K562 (cell line): ENCODE data around the gene CTXN3. TPM values are rescaled to one million over a fixed set of nuclear protein-coding genes. Genes with fewer than 3 reads are reported as not detected.
"Not testable (repeated sequence)": the region's sequence is repeated elsewhere in the genome, so short reads cannot be mapped to it uniquely, and the experiment has no call there.

Source experiments
- ATAC-seq: fragments of 200-7000 bp; cut with Tn5 transposase; 3 replicates; pipeline ENCODE4 v1.9.1; 2020; ENCODE audit warnings: moderate library complexity
- BruUV-seq: library from RNA; stranded (reverse); fragments of 400-500 nt; replicated peaks from 2 replicates; lab custom pipeline; 2021; lab: Mats Ljungman, UMichigan
- CTCF ChIA-PET: fragments of 300-600 bp; formaldehyde crosslinking; extraction: SDS; loops from one replicate; lab custom pipeline; 2021; ENCODE audit warnings: low intra/inter-chr PET ratio; lab: Yijun Ruan, JAX
- POLR2A ChIA-PET: fragments of 300-600, 350-650 bp; sonication (Branson Sonifier 250); formaldehyde crosslinking; extraction: SDS; loops from one replicate; lab custom pipeline; 2021; ENCODE audit warnings: antibody characterized with exemption, inconsistent platforms; lab: Yijun Ruan, JAX
- DNase-seq, 4 experiments: peaks; one replicate each; pipeline versions ENCODE4 v3.0.0 to v3.0.0-alpha.2; 2011 to 2018; ENCODE audit warnings: low spot score in 3 of 4, mixed read lengths in 3 of 4; ENCODE audit errors: extremely low read depth in 1 of 4
- FAIRE-seq: peaks from 2 replicates; lab custom pipeline; 2011; peaks lifted over from hg19 to GRCh38; lab: Jason Lieb, UNC
- H2AFZ ChIP-seq: 2 replicates; pipeline ENCODE4 v1.6.0; 2011; ENCODE audit warnings: low read depth, low read length, control low read depth, inconsistent platforms
- H3K27ac ChIP-seq: fragments of 200-600 bp; 3 replicates; pipeline ENCODE4 v1.8.0; 2011; ENCODE audit warnings: low read depth, mild to moderate bottlenecking, control low read depth, inconsistent platforms, low read length, moderate library complexity, mixed read lengths; ENCODE audit errors: extremely low read depth
- H3K27me3 ChIP-seq, 2 experiments: fragments of 300-600 bp in 1 of 2; 2 replicates in 1 of 2; 3 replicates in 1 of 2; pipeline versions ENCODE4 v1.6.0 to v1.8.0; 2011; ENCODE audit warnings: inconsistent platforms in 2 of 2, low read length in 2 of 2, mild to moderate bottlenecking in 1 of 2, mixed read lengths in 1 of 2, moderate library complexity in 1 of 2; ENCODE audit not compliant: control insufficient read depth in 2 of 2, insufficient read depth in 2 of 2
- H3K36me3 ChIP-seq: fragments of 300-600 bp; 3 replicates; pipeline ENCODE4 v1.8.0; 2011; ENCODE audit warnings: mild to moderate bottlenecking, low read length, inconsistent platforms; ENCODE audit not compliant: control insufficient read depth, insufficient read depth
- H3K4me1 ChIP-seq, 2 experiments: fragments of 200-600 bp in 1 of 2; replicated peaks in 1 of 2; 2 replicates in 1 of 2; 3 replicates in 1 of 2; pipeline versions ENCODE4 v1.5.1 to v1.8.0; 2011; ENCODE audit warnings: inconsistent platforms in 2 of 2, low read length in 2 of 2, mild to moderate bottlenecking in 1 of 2, mixed read lengths in 1 of 2, moderate library complexity in 1 of 2; ENCODE audit not compliant: control insufficient read depth in 2 of 2, insufficient read depth in 2 of 2
- H3K4me2 ChIP-seq: 2 replicates; pipeline ENCODE4 v1.6.1; 2011; ENCODE audit warnings: low read length, control low read depth, inconsistent platforms, mixed read lengths; ENCODE audit not compliant: insufficient read depth
- H3K4me3 ChIP-seq: fragments of 200-600 bp; sonication (generic), shearing (Covaris generic); 2 replicates; pipeline ENCODE4 v1.5.1; 2016; ENCODE audit warnings: control low read depth, inconsistent platforms
- H3K79me2 ChIP-seq: fragments of 200-600 bp; 3 replicates; pipeline ENCODE4 v1.8.0; 2011; ENCODE audit warnings: low read length, inconsistent platforms; ENCODE audit not compliant: control insufficient read depth, insufficient read depth
- H3K9ac ChIP-seq, 2 experiments: 2 replicates each; pipeline versions ENCODE4 v1.6.0 to v1.6.1; 2011; ENCODE audit warnings: low read depth in 2 of 2, low read length in 2 of 2, control low read depth in 1 of 2, inconsistent platforms in 1 of 2, mild to moderate bottlenecking in 1 of 2, mixed read lengths in 1 of 2; ENCODE audit not compliant: insufficient read depth in 1 of 2
- H3K9me1 ChIP-seq: one replicate; pipeline ENCODE4 v1.6.0; 2011; ENCODE audit warnings: inconsistent platforms, mild to moderate bottlenecking, low read length, moderate library complexity; ENCODE audit not compliant: control insufficient read depth, insufficient read depth
- H3K9me3 ChIP-seq: replicated peaks from 2 replicates; pipeline ENCODE4 v1.5.1; 2011; ENCODE audit warnings: low read depth, low read length, inconsistent platforms; ENCODE audit not compliant: control insufficient read depth, insufficient read depth
- H4K20me1 ChIP-seq: replicated peaks from 2 replicates; pipeline ENCODE4 v1.6.1; 2011; ENCODE audit warnings: low read length, inconsistent platforms, mixed read lengths; ENCODE audit not compliant: control insufficient read depth, insufficient read depth
- HNRNPL ChIP-seq: fragments of 200-400 bp; formaldehyde crosslinking; IDR thresholded peaks from 2 replicates; pipeline ENCODE4 v1.6.1; 2017; ENCODE audit warnings: low read depth, mild to moderate bottlenecking, low read length
- MYBL2 ChIP-seq, 2 experiments: fragments of 450-650 bp in 1 of 2; sonication (generic) in 1 of 2; formaldehyde crosslinking in 1 of 2; IDR thresholded peaks; 2 replicates each; pipeline versions ENCODE4 v1.6.1 to v1.8.1; 2017 to 2022; ENCODE audit warnings: borderline replicate concordance in 1 of 2, inconsistent platforms in 1 of 2, low read depth in 1 of 2, mild to moderate bottlenecking in 1 of 2, missing genetic modification reagents in 1 of 2, moderate library complexity in 1 of 2
- NFE2L1 ChIP-seq: fragments of 450-650 bp; IDR thresholded peaks from 2 replicates; pipeline ENCODE4 v1.6.1; 2016; ENCODE audit warnings: missing genetic modification characterization, low read depth, mild to moderate bottlenecking, missing compliant biosample characterization, moderate library complexity, borderline replicate concordance
- NRF1 ChIP-seq, 2 experiments: fragments of 450-650 bp; IDR thresholded peaks in 1 of 2; conservative IDR thresholded peaks in 1 of 2; 2 replicates each; pipeline ENCODE4 v1.6.1; 2014; ENCODE audit warnings: mild to moderate bottlenecking in 2 of 2
- POLR2G ChIP-seq: fragments of 200-400 bp; formaldehyde crosslinking; IDR thresholded peaks from 2 replicates; pipeline ENCODE4 v1.6.1; 2017; ENCODE audit warnings: low read depth, mild to moderate bottlenecking, antibody characterized with exemption, low read length, moderate library complexity
- SMAD1 ChIP-seq: fragments of 150-350 bp; IDR thresholded peaks from 2 replicates; pipeline ENCODE4 v1.6.1; 2014; ENCODE audit warnings: low read length, low read depth; ENCODE audit not compliant: partially characterized antibody
- SRSF3 ChIP-seq: fragments of 200-400 bp; formaldehyde crosslinking; IDR thresholded peaks from 2 replicates; pipeline ENCODE4 v1.6.1; 2016; ENCODE audit warnings: mild to moderate bottlenecking, low read length, moderate library complexity; ENCODE audit not compliant: insufficient read depth
- ZBTB1 ChIP-seq: sonication (generic); formaldehyde crosslinking; IDR thresholded peaks from 2 replicates; pipeline ENCODE4 v1.8.1; 2023; ENCODE audit warnings: missing genetic modification reagents, low read depth, mild to moderate bottlenecking, borderline replicate concordance
- ZNF324 ChIP-seq: fragments of 250-450 bp; sonication (Bioruptor Pico); IDR thresholded peaks from 2 replicates; pipeline ENCODE4 v1.4.0; 2020; ENCODE audit warnings: mild to moderate bottlenecking
- WGBS: fragments of 100-300 bp; shearing (Covaris generic); methylation state at CpG from one replicate; pipeline ENCODE4 v1.1.6; 2016; ENCODE audit warnings: low coverage, mixed read lengths; ENCODE audit not compliant: insufficient coverage; ENCODE audit errors: missing lambda C conversion rate; 5-methylcytosine and 5-hydroxymethylcytosine counted together
- in situ Hi-C: fragments of 300-500 bp; cut with MboI; formaldehyde crosslinking; loops from 4 replicates; pipeline ENCODE4 v1.15.0; 2018; ENCODE audit warnings: inconsistent platforms, mixed read lengths
- intact Hi-C: fragments of 100-400 bp; cut with micrococcal nuclease; formaldehyde crosslinking; loops from 2 replicates; pipeline ENCODE4 v1.14.2; 2022
- polyA plus RNA-seq, 8 experiments: library from polyadenylated mRNA; depleted of rRNA in 4 of 8; stranded (reverse) in 5 of 8; unstranded in 3 of 8; fragments of >200 nt; fragmentation: Nextera tagmentation in 2 of 8; fragmentation: Illumina TruSeq in 1 of 8; extraction: Ambion mirVana in 2 of 8; extraction: Trizol in 1 of 8; gene quantifications; 2 replicates each; pipeline versions ENCODE4 v1.2.1 to v1.2.3, GENCODE V29; 2011 to 2014; ENCODE audit warnings: inconsistent platforms in 1 of 8, missing spikeins in 1 of 8
- total RNA-seq, 7 experiments: library from RNA; depleted of rRNA in 6 of 7; stranded (reverse); fragments of >200 nt in 6 of 7; fragmentation: Illumina TruSeq in 2 of 7; extraction: Trizol in 2 of 7; gene quantifications; 2 replicates each; pipeline versions ENCODE4 v1.2.1 to v1.2.3, GENCODE V29; 2011 to 2021; ENCODE audit warnings: low replicate concordance in 1 of 7

The CTXN3 gene
- total and polyA plus RNA-seq, 9 of the 15 experiments (the other 6 are each of a cell fraction or from before 2014, with no cell fraction given), result not detected

DNA sequence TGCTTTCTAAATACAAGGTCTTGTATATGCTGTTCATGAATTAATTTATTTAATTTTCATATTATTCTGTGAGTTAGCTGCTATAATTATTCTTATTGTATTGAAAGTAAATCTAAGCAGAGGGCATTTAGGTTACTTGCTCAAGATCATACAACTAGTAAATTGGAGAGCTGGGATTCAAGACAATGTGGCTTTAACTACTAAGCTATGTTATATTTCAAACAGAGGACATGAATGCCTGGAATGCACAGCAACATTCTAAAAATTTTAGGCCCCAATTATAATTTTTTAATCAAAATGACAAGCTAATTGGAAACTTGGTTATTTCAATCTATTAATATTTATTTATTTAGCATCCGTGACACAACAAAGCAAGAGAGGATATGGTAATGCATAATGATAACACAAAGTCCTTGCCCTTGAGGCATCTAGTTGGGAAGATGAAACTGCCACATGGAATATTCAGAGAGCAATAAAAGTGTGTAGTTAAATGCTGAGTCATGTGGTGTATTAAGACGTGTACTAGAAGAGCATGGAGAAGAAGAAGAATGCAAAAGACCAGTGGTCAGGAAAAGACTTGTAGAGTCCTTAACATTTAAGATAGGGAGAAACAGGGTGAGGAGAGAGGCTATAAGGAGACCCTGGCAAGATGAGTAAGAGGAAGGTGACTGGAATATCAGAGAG lies 24.4 kb downstream of the CTXN3 start (continued):
- TF ChIP-seq MYBL2 (IDR thresholded peaks at IDR 0.05; ENCODE audit: low read depth), result no peak
- no peak for TF ChIP-seq MYBL2 (CRISPR knock-in tag; IDR thresholded peaks at IDR 0.05; ENCODE audit: borderline replicate concordance)
- no peak for TF ChIP-seq HNRNPL
- peak; percentile 51; the same call in 1 of the 2 replicates for TF ChIP-seq NFE2L1 (tag)
- no peak for TF ChIP-seq SRSF3
- TF ChIP-seq NRF1 (conservative IDR thresholded peaks at IDR 0.05 in 1 of 2, IDR thresholded peaks at IDR 0.05 in 1 of 2), result no peak
- no peak for TF ChIP-seq POLR2G
- TF ChIP-seq ZBTB1, result no peak
- no peak for TF ChIP-seq ZNF324 (CRISPR knock-in tag)
- TF ChIP-seq SMAD1, result no peak

DNA sequence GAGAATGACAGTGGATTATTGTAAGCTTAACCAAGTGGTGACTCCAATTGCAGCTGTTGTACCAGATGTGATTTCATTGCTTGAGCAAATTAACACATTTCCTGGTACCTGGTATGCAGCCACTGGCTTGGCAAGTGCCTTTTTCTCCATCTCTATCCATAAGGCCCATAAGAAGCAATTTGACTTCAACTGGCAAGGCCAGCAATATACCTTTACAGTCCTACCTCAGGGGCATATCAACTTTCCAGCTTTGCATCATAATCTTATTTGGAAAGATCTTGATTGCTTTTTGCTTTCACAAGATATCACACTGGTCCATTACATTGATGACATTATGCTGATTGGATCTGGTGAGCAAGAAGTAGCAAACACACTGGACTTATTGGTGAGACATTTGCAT lies 28.1 kb downstream of the CTXN3 start:
- H3K27me3 ChIP-seq, H3K9ac ChIP-seq, FAIRE-seq, in situ Hi-C loops, intact Hi-C loops, ATAC-seq, H3K27ac ChIP-seq, H4K20me1 ChIP-seq, H3K9me1 ChIP-seq, H3K9me3 ChIP-seq, H3K36me3 ChIP-seq, CTCF ChIA-PET, H3K79me2 ChIP-seq, H3K4me3 ChIP-seq, POLR2A ChIA-PET, H3K4me2 ChIP-seq, H2AFZ ChIP-seq, BruUV-seq, DNase-seq, H3K4me1 ChIP-seq: not testable (repeated sequence)

DNA sequence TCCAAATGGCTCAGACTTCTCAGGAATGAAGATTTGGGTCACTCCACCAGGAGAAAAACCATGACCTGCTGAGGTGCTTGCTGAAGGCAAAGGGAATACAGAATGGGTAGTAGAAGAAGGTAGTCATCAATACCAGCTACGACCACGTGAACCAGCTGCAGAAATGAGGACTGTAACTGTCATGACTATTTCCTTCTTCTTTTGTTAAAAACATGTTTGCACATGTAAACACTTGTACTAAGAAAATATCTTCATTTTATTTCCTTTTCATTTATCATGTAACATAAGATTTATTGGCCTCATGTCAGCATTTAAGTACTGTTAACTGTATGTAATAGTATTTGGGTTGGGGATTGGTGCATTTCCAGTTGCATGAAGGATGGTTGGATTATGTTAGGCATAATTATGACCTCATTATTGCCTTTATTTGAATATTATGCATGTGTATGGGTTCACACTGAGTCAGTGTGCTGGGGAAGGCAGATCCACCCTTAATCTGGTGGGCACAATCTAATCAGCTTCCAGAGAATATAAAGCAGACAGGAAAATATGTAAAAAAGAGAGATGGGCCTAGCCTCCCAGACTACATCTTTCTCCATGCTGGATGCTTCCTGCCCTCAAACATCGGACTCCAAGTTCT lies 30.9 kb downstream of the CTXN3 start:
- FAIRE-seq, POLR2A ChIA-PET: not testable (repeated sequence)
- 0% methylated on average over 3 of the region's 3 CpGs for WGBS

More for the DNA sequence above, 30.9 kb downstream of the CTXN3 start:
- ATAC-seq, in situ Hi-C loops, DNase-seq, H3K27me3 ChIP-seq, H3K36me3 ChIP-seq, H3K79me2 ChIP-seq, H3K9me3 ChIP-seq, H2AFZ ChIP-seq, H3K4me3 ChIP-seq, H4K20me1 ChIP-seq, H3K4me1 ChIP-seq, CTCF ChIA-PET, intact Hi-C loops, H3K9me1 ChIP-seq, BruUV-seq, H3K9ac ChIP-seq, H3K4me2 ChIP-seq, H3K27ac ChIP-seq: not testable (repeated sequence)
